Spleen (tissue), 11 donors: ENCODE data around the gene MGAT4D. TPM values are rescaled to one million over a fixed set of nuclear protein-coding genes. Genes with fewer than 3 reads are reported as not detected.
"Not testable (repeated sequence)": the region's sequence is repeated elsewhere in the genome, so short reads cannot be mapped to it uniquely, and the experiment has no call there.

ENCODE experiments used
- DNase-seq: peaks from one replicate; pipeline ENCODE4 v3.0.0-alpha.2; 2020
- H3K27ac ChIP-seq, 8 donors: fragments of 200-600 bp; sonication (generic) in 7 of 8; 1 replicate in 4 of 8; 2 replicates in 4 of 8; pipeline versions ENCODE4 v1.5.0 to v1.8.0; 2016 to 2021; ENCODE audit warnings: inconsistent platforms in 4 of 8, mild to moderate bottlenecking in 4 of 8, moderate library complexity in 1 of 8
- H3K27me3 ChIP-seq, 7 donors: fragments of 200-600 bp; sonication (generic) in 6 of 7; replicated peaks in 1 of 7; 1 replicate in 4 of 7; 2 replicates in 3 of 7; pipeline versions ENCODE4 v1.5.0 to v1.8.0; 2016 to 2021; ENCODE audit warnings: inconsistent platforms in 3 of 7, mild to moderate bottlenecking in 1 of 7
- H3K36me3 ChIP-seq, 6 donors: fragments of 200-600 bp; sonication (generic) in 5 of 6; 1 replicate in 4 of 6; 2 replicates in 2 of 6; pipeline versions ENCODE4 v1.5.0 to v1.8.0; 2016 to 2021; ENCODE audit warnings: inconsistent platforms in 2 of 6
- H3K4me1 ChIP-seq, 6 donors: fragments of 200-600 bp; sonication (generic) in 5 of 6; 1 replicate in 3 of 6; 2 replicates in 3 of 6; pipeline versions ENCODE4 v1.5.0 to v1.8.0; 2016 to 2021; ENCODE audit warnings: inconsistent platforms in 3 of 6
- H3K4me3 ChIP-seq, 8 donors: fragments of 200-600 bp; sonication (generic) in 7 of 8; 1 replicate in 4 of 8; 2 replicates in 4 of 8; pipeline versions ENCODE4 v1.5.0 to v1.8.0; 2016 to 2021; ENCODE audit warnings: inconsistent platforms in 4 of 8, mild to moderate bottlenecking in 4 of 8, moderate library complexity in 2 of 8
- H3K9me3 ChIP-seq, 8 donors: fragments of 200-600 bp; sonication (generic) in 7 of 8; 1 replicate in 4 of 8; 2 replicates in 4 of 8; pipeline versions ENCODE4 v1.5.0 to v1.8.0; 2016 to 2021; ENCODE audit warnings: inconsistent platforms in 4 of 8
- POLR2A ChIP-seq, 3 donors: fragments of 450-650 bp; IDR thresholded peaks; one replicate each; pipeline ENCODE4 v1.5.1; 2017; ENCODE audit warnings: antibody characterized with exemption in 3 of 3, mild to moderate bottlenecking in 1 of 3
- POLR2AphosphoS5 ChIP-seq, 3 donors: sonication (generic); formaldehyde crosslinking; IDR thresholded peaks; one replicate each; pipeline ENCODE4 v1.5.1; 2017; ENCODE audit warnings: antibody characterized with exemption in 3 of 3
- WGBS, 5 donors: extraction: QIAGEN DNeasy Blood & Tissue Kit in 3 of 5; methylation state at CpG; one replicate each; pipeline versions ENCODE4 v1.1.5 to v1.1.7; 2013 to 2018; 5-methylcytosine and 5-hydroxymethylcytosine counted together
- intact Hi-C: fragments of 100-400 bp; cut with DNase I; formaldehyde crosslinking; loops from one replicate; pipeline ENCODE4 v1.15.0; 2023; ENCODE audit warnings: low total_unique reads
- polyA plus RNA-seq, 3 donors: library from polyadenylated mRNA; stranded (reverse); fragments of 200-250 nt; gene quantifications; one replicate each; pipeline ENCODE4 v1.2.1, GENCODE V29; 2013
- total RNA-seq, 7 donors: library from RNA; depleted of rRNA in 3 of 7; stranded (reverse); fragments of >200 nt in 3 of 7; fragmentation: NEBNext Ultra II Directional in 4 of 7; extraction: Animal tissue kit (Norgen Biotek cat#: 25700) in 4 of 7; gene quantifications; one replicate each; pipeline versions ENCODE4 v1.1.0 to v1.2.1, GENCODE V29; 2016 to 2021
- TF ChIP-seq, protein P1 (sequence below), 11 experiments: fragments of 200-600 bp in 7 of 11; fragments of 450-650 bp in 4 of 11; sonication (generic) in 4 of 11; IDR thresholded peaks in 8 of 11; conservative IDR thresholded peaks in 3 of 11; 1 replicate in 7 of 11; 2 replicates in 4 of 11; pipeline versions ENCODE4 v1.4.0 to v1.8.0; 2016 to 2021; ENCODE audit warnings: antibody characterized with exemption in 11 of 11, inconsistent platforms in 4 of 11, mild to moderate bottlenecking in 1 of 11
- donor health status: healthy with polysubstance abuse.
- donor health status: DM: no; HTN: no; CAD: no; lungs with moderate emphysema.
- donor health status: DM: no; HTN: no; CAD: no.
- donor health status: Bipolar disorder and iron deficiency.
- donor health status: healthy.
- donor health status: DM: no; HTN: no; CAD: no.
- donor health status: DM: yes; HTN: yes; CAD: no.

MGAT4D gene
- total and polyA plus RNA-seq, 10 donors: not detected

- peaks cover 0 to 25% (median 19%) of the 10 kb centered on the region in 7 donors for H3K27me3 ChIP-seq
- peak within 1 kb of the TSS; percentile 52 to 80 (median 60) for H3K4me3 ChIP-seq
- 1% methylated on average over 30 to 73 of the region's 73 CpGs for WGBS, 5 donors
- H3K36me3 ChIP-seq: no peaks in the 10 kb centered on the region
- TF ChIP-seq POLR2A (IDR thresholded peaks at IDR 0.05): no peak
- peak in 1 of 3 donors; percentile 60 for TF ChIP-seq POLR2AphosphoS5 (IDR thresholded peaks at IDR 0.05)
- TF ChIP-seq, protein P1, sequence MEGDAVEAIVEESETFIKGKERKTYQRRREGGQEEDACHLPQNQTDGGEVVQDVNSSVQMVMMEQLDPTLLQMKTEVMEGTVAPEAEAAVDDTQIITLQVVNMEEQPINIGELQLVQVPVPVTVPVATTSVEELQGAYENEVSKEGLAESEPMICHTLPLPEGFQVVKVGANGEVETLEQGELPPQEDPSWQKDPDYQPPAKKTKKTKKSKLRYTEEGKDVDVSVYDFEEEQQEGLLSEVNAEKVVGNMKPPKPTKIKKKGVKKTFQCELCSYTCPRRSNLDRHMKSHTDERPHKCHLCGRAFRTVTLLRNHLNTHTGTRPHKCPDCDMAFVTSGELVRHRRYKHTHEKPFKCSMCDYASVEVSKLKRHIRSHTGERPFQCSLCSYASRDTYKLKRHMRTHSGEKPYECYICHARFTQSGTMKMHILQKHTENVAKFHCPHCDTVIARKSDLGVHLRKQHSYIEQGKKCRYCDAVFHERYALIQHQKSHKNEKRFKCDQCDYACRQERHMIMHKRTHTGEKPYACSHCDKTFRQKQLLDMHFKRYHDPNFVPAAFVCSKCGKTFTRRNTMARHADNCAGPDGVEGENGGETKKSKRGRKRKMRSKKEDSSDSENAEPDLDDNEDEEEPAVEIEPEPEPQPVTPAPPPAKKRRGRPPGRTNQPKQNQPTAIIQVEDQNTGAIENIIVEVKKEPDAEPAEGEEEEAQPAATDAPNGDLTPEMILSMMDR (IDR thresholded peaks at IDR 0.05 in 8 of 11, conservative IDR thresholded peaks at IDR 0.05 in 3 of 11): peak in 8 of 11 experiments; percentile 29 to 61 (median 54)
- peaks cover 0 to 20% (median 17%) of the 10 kb centered on the region in 6 donors for H3K4me1 ChIP-seq
- intact Hi-C loops: no loop called here
- peak within 1 kb of the TSS in 2 of 8 donors; percentile 28 to 47 for H3K27ac ChIP-seq
- H3K9me3 ChIP-seq: no peaks in the 10 kb centered on the region
- DNase-seq: peak; percentile 89
These were observed 70.8 kb downstream of the MGAT4D start, which contains the start of gene CLGN for GRCh38 chr4:140427106-140427918. CLGN (minus strand) TSS chr4:140427648; CDS start chr4:140413078, 14,570 bp downstream.

DNA sequence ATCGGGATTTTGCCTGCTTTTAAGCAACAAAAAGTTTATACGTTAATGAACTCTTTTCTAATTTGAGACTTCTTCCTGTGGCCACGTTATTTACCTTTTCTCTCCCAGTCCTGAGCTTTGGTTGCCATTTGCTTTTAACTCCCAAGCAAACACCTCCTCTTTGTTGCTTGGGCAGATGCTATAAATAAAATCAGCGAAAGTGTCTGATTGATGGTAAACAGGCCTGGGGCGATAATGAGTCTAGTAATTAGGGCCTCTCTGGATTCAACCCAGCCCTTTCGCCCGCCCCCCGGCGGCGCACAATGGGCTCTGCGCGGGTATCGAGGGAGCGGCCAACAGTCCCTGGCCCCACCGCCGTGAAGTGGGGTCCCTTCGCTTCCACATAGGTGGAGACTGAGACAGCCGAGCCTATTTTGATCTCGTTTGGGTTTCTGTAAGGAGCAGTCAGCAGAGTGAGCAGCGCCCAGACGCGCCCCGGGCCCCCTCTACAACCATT, 71.4 kb downstream of the MGAT4D start:
- H3K27ac ChIP-seq: peak overlapping the region in 2 of 8 donors; percentile 28 to 47
- WGBS, 5 donors: 6 to 30% (median 7%) methylated on average over 5 to 23 of the region's 23 CpGs
- H3K27me3 ChIP-seq: peaks cover 0 to 25% (median 19%) of the 10 kb centered on the region in 7 donors
- no peaks in the 10 kb centered on the region for H3K36me3 ChIP-seq
- peaks cover 0 to 20% (median 17%) of the 10 kb centered on the region in 6 donors for H3K4me1 ChIP-seq
- no peaks in the 10 kb centered on the region for H3K9me3 ChIP-seq
- TF ChIP-seq POLR2A (IDR thresholded peaks at IDR 0.05): no peak
- no peak for TF ChIP-seq POLR2AphosphoS5 (IDR thresholded peaks at IDR 0.05)
- TF ChIP-seq, protein P1 (IDR thresholded peaks at IDR 0.05 in 8 of 11, conservative IDR thresholded peaks at IDR 0.05 in 3 of 11): no peak
- intact Hi-C loops: no loop called here
- DNase-seq: no peak
- peak overlapping the region; percentile 52 to 80 (median 60) for H3K4me3 ChIP-seq

GRCh38 chr4:140423106-140423505, 75.0 kb downstream of the MGAT4D start:
- Histone ChIP-seq H3K36me3 (no peaks in the 10 kb centered on the region), H3K9me3 (no peaks in the 10 kb centered on the region), H3K4me1 (peaks cover 0 to 20% (median 17%) of the 10 kb centered on the region in 6 donors), H3K4me3 (no peak overlapping the region), H3K27ac (no peak overlapping the region), H3K27me3 (peaks cover 0 to 25% (median 19%) of the 10 kb centered on the region in 7 donors)
- DNase-seq: no peak
- TF ChIP-seq POLR2A (IDR thresholded peaks at IDR 0.05): no peak
- TF ChIP-seq, protein P1 (IDR thresholded peaks at IDR 0.05 in 8 of 11, conservative IDR thresholded peaks at IDR 0.05 in 3 of 11): no peak
- intact Hi-C loops: no loop called here

GRCh38 chr4:140413130-140413969, 84.7 kb downstream of the MGAT4D start:
- H3K36me3 ChIP-seq, DNase-seq, intact Hi-C loops, H3K27ac ChIP-seq, H3K27me3 ChIP-seq, H3K4me1 ChIP-seq, H3K4me3 ChIP-seq, H3K9me3 ChIP-seq: not testable (repeated sequence)
- WGBS, 5 donors: 89 to 93% (median 91%) methylated on average over 23 to 32 of the region's 32 CpGs
